K562 (cell line): Measurements from ENCODE around the gene AGPAT4. TPM values are rescaled to one million over a fixed set of nuclear protein-coding genes. Genes with fewer than 3 reads are reported as not detected.

Source experiments
- HDAC3 ChIP-seq: fragments of 450-650 bp; IDR thresholded peaks from 2 replicates; pipeline ENCODE4 v1.6.1; 2018; ENCODE audit warnings: borderline replicate concordance, mild to moderate bottlenecking, moderate library complexity; ENCODE audit not compliant: partially characterized antibody
- HNRNPH1 ChIP-seq: fragments of 200-400 bp; formaldehyde crosslinking; optimal IDR thresholded peaks from 2 replicates; pipeline ENCODE3; 2017; ENCODE audit warnings: low read depth, mild to moderate bottlenecking, low read length, moderate library complexity
- KAT8 ChIP-seq: fragments of 450-650 bp; IDR thresholded peaks from 2 replicates; pipeline ENCODE4 v1.6.1; 2016; ENCODE audit warnings: low read depth, mild to moderate bottlenecking
- LARP7 ChIP-seq: fragments of 450-650 bp; IDR thresholded peaks from 2 replicates; pipeline ENCODE4 v1.6.1; 2016
- NR1H2 ChIP-seq: sonication (generic); formaldehyde crosslinking; IDR thresholded peaks from 2 replicates; pipeline ENCODE4 v1.4.0; 2020; ENCODE audit warnings: mild to moderate bottlenecking, missing genetic modification reagents
- NR3C1 ChIP-seq: sonication (generic); formaldehyde crosslinking; IDR thresholded peaks from 2 replicates; pipeline ENCODE4 v1.8.1; 2022; ENCODE audit warnings: missing genetic modification reagents
- RB1 ChIP-seq: fragments of 450-650 bp; IDR thresholded peaks from 2 replicates; pipeline ENCODE4 v1.6.1; 2017; ENCODE audit warnings: low read depth, mild to moderate bottlenecking
- TEAD2 ChIP-seq: fragments of 450-650 bp; IDR thresholded peaks from 2 replicates; pipeline ENCODE4 v1.6.1; 2016; ENCODE audit warnings: missing genetic modification characterization, control low read depth, missing compliant biosample characterization
- YBX1 ChIP-seq: fragments of 450-650 bp; IDR thresholded peaks from 2 replicates; pipeline ENCODE4 v1.7.1; 2016; ENCODE audit warnings: mild to moderate bottlenecking
- ZNF717 ChIP-seq: fragments of 250-450 bp; sonication (Bioruptor Pico); IDR thresholded peaks from 2 replicates; pipeline ENCODE4 v1.5.0; 2021
- polyA plus RNA-seq, 8 experiments: library from polyadenylated mRNA; depleted of rRNA in 4 of 8; stranded (reverse) in 5 of 8; unstranded in 3 of 8; fragments of >200 nt; fragmentation: Nextera tagmentation in 2 of 8; fragmentation: Illumina TruSeq in 1 of 8; extraction: Ambion mirVana in 2 of 8; extraction: Trizol in 1 of 8; gene quantifications; 2 replicates each; pipeline versions ENCODE4 v1.2.1 to v1.2.3, GENCODE V29; 2011 to 2014; ENCODE audit warnings: inconsistent platforms in 1 of 8, missing spikeins in 1 of 8
- total RNA-seq, 7 experiments: library from RNA; depleted of rRNA in 6 of 7; stranded (reverse); fragments of >200 nt in 6 of 7; fragmentation: Illumina TruSeq in 2 of 7; extraction: Trizol in 2 of 7; gene quantifications; 2 replicates each; pipeline versions ENCODE4 v1.2.1 to v1.2.3, GENCODE V29; 2011 to 2021; ENCODE audit warnings: low replicate concordance in 1 of 7
- TF ChIP-seq, protein P1 (sequence below): fragments of 450-650 bp; IDR thresholded peaks from 2 replicates; pipeline ENCODE4 v1.6.1; 2016; ENCODE audit warnings: mild to moderate bottlenecking, moderate library complexity
- TF ChIP-seq, protein P2 (sequence below): sonication (generic); formaldehyde crosslinking; IDR thresholded peaks from 2 replicates; pipeline ENCODE4 v1.8.0; 2022; ENCODE audit warnings: missing genetic modification reagents, mild to moderate bottlenecking, moderate library complexity, borderline replicate concordance
- TF ChIP-seq, protein P3 (sequence below): fragments of 450-650 bp; IDR thresholded peaks from 2 replicates; pipeline ENCODE4 v1.6.1; 2017; ENCODE audit warnings: antibody characterized with exemption, mild to moderate bottlenecking

AGPAT4 gene
- total and polyA plus RNA-seq, 9 of the 15 experiments (the other 6 are each of a cell fraction or from before 2014, with no cell fraction given): 2.2 to 15.0 (median 5.7) TPM

DNA sequence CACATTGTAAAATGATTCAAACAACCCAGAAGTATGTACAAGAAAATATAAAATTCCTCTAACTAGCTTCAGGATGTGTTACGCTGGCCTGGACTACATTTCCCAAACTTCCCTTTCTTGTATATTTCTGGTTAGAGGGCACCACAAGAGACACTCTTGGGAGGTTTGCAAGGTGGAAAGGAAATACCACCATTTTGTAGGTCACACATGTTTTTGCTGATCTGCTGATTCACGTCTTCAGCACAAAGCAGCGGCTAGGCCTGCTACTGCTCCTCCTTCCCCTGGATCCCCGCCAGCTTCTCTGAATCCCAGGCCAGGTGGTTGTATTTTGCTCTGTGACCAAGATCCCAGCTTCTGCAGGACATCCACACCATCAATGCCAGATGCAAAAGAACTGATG, 104.2 kb downstream of the AGPAT4 start (continued):
- TF ChIP-seq, protein P1, sequence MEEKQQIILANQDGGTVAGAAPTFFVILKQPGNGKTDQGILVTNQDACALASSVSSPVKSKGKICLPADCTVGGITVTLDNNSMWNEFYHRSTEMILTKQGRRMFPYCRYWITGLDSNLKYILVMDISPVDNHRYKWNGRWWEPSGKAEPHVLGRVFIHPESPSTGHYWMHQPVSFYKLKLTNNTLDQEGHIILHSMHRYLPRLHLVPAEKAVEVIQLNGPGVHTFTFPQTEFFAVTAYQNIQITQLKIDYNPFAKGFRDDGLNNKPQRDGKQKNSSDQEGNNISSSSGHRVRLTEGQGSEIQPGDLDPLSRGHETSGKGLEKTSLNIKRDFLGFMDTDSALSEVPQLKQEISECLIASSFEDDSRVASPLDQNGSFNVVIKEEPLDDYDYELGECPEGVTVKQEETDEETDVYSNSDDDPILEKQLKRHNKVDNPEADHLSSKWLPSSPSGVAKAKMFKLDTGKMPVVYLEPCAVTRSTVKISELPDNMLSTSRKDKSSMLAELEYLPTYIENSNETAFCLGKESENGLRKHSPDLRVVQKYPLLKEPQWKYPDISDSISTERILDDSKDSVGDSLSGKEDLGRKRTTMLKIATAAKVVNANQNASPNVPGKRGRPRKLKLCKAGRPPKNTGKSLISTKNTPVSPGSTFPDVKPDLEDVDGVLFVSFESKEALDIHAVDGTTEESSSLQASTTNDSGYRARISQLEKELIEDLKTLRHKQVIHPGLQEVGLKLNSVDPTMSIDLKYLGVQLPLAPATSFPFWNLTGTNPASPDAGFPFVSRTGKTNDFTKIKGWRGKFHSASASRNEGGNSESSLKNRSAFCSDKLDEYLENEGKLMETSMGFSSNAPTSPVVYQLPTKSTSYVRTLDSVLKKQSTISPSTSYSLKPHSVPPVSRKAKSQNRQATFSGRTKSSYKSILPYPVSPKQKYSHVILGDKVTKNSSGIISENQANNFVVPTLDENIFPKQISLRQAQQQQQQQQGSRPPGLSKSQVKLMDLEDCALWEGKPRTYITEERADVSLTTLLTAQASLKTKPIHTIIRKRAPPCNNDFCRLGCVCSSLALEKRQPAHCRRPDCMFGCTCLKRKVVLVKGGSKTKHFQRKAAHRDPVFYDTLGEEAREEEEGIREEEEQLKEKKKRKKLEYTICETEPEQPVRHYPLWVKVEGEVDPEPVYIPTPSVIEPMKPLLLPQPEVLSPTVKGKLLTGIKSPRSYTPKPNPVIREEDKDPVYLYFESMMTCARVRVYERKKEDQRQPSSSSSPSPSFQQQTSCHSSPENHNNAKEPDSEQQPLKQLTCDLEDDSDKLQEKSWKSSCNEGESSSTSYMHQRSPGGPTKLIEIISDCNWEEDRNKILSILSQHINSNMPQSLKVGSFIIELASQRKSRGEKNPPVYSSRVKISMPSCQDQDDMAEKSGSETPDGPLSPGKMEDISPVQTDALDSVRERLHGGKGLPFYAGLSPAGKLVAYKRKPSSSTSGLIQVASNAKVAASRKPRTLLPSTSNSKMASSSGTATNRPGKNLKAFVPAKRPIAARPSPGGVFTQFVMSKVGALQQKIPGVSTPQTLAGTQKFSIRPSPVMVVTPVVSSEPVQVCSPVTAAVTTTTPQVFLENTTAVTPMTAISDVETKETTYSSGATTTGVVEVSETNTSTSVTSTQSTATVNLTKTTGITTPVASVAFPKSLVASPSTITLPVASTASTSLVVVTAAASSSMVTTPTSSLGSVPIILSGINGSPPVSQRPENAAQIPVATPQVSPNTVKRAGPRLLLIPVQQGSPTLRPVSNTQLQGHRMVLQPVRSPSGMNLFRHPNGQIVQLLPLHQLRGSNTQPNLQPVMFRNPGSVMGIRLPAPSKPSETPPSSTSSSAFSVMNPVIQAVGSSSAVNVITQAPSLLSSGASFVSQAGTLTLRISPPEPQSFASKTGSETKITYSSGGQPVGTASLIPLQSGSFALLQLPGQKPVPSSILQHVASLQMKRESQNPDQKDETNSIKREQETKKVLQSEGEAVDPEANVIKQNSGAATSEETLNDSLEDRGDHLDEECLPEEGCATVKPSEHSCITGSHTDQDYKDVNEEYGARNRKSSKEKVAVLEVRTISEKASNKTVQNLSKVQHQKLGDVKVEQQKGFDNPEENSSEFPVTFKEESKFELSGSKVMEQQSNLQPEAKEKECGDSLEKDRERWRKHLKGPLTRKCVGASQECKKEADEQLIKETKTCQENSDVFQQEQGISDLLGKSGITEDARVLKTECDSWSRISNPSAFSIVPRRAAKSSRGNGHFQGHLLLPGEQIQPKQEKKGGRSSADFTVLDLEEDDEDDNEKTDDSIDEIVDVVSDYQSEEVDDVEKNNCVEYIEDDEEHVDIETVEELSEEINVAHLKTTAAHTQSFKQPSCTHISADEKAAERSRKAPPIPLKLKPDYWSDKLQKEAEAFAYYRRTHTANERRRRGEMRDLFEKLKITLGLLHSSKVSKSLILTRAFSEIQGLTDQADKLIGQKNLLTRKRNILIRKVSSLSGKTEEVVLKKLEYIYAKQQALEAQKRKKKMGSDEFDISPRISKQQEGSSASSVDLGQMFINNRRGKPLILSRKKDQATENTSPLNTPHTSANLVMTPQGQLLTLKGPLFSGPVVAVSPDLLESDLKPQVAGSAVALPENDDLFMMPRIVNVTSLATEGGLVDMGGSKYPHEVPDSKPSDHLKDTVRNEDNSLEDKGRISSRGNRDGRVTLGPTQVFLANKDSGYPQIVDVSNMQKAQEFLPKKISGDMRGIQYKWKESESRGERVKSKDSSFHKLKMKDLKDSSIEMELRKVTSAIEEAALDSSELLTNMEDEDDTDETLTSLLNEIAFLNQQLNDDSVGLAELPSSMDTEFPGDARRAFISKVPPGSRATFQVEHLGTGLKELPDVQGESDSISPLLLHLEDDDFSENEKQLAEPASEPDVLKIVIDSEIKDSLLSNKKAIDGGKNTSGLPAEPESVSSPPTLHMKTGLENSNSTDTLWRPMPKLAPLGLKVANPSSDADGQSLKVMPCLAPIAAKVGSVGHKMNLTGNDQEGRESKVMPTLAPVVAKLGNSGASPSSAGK: peak; percentile 49
- TF ChIP-seq HNRNPH1 (no peak), NR1H2 (CRISPR knock-in tag) (no peak), HDAC3 (no peak), LARP7 (0 out of 2 replicates have a peak, but pooled peaks have one; percentile 5), ZNF717 (no peak), KAT8 (peak; percentile 92), NR3C1 (CRISPR knock-in tag) (no peak), YBX1 (no peak), TEAD2 (tag) (peak; percentile 40; the same call in 1 of the 2 replicates), RB1 (0 out of 2 replicates have a peak, but pooled peaks have one; percentile 25)
- TF ChIP-seq, protein P2, sequence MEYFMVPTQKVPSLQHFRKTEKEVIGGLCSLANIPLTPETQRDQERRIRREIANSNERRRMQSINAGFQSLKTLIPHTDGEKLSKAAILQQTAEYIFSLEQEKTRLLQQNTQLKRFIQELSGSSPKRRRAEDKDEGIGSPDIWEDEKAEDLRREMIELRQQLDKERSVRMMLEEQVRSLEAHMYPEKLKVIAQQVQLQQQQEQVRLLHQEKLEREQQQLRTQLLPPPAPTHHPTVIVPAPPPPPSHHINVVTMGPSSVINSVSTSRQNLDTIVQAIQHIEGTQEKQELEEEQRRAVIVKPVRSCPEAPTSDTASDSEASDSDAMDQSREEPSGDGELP (CRISPR knock-in tag): peak; percentile 36; the same call in 1 of the 2 replicates
- TF ChIP-seq, protein P3, sequence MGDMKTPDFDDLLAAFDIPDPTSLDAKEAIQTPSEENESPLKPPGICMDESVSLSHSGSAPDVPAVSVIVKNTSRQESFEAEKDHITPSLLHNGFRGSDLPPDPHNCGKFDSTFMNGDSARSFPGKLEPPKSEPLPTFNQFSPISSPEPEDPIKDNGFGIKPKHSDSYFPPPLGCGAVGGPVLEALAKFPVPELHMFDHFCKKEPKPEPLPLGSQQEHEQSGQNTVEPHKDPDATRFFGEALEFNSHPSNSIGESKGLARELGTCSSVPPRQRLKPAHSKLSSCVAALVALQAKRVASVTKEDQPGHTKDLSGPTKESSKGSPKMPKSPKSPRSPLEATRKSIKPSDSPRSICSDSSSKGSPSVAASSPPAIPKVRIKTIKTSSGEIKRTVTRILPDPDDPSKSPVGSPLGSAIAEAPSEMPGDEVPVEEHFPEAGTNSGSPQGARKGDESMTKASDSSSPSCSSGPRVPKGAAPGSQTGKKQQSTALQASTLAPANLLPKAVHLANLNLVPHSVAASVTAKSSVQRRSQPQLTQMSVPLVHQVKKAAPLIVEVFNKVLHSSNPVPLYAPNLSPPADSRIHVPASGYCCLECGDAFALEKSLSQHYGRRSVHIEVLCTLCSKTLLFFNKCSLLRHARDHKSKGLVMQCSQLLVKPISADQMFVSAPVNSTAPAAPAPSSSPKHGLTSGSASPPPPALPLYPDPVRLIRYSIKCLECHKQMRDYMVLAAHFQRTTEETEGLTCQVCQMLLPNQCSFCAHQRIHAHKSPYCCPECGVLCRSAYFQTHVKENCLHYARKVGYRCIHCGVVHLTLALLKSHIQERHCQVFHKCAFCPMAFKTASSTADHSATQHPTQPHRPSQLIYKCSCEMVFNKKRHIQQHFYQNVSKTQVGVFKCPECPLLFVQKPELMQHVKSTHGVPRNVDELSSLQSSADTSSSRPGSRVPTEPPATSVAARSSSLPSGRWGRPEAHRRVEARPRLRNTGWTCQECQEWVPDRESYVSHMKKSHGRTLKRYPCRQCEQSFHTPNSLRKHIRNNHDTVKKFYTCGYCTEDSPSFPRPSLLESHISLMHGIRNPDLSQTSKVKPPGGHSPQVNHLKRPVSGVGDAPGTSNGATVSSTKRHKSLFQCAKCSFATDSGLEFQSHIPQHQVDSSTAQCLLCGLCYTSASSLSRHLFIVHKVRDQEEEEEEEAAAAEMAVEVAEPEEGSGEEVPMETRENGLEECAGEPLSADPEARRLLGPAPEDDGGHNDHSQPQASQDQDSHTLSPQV: peak; percentile 93
